Ascending aorta (tissue), 2 donors: ENCODE results near the gene HTRA1. TPM values are rescaled to one million over a fixed set of nuclear protein-coding genes. Genes with fewer than 3 reads are reported as not detected.
A peak's percentile ranks its signal among the peaks of the same experiment; 100 is the strongest.

Experiments
- DNase-seq, 2 donors: peaks; one replicate each; pipeline ENCODE4 v3.0.0-alpha.2; 2019; ENCODE audit warnings: low spot score in 2 of 2
- H3K27ac ChIP-seq, 2 donors: fragments of 200-600 bp; sonication (generic); one replicate each; pipeline ENCODE4 v1.5.1; 2016 to 2017; ENCODE audit warnings: mild to moderate bottlenecking in 1 of 2
- H3K27me3 ChIP-seq: fragments of 200-600 bp; sonication (generic); one replicate; pipeline ENCODE4 v1.5.1; 2017
- H3K36me3 ChIP-seq, 2 donors: fragments of 200-600 bp; sonication (generic); one replicate each; pipeline ENCODE4 v1.5.1; 2016
- H3K4me1 ChIP-seq, 2 donors: fragments of 200-600 bp; sonication (generic); one replicate each; pipeline ENCODE4 v1.5.1; 2016 to 2017; ENCODE audit warnings: mild to moderate bottlenecking in 1 of 2
- H3K4me3 ChIP-seq, 2 donors: fragments of 200-600 bp; sonication (generic); one replicate each; pipeline ENCODE4 v1.5.1; 2016 to 2017; ENCODE audit warnings: mild to moderate bottlenecking in 1 of 2
- H3K9me3 ChIP-seq, 2 donors: fragments of 200-600 bp; sonication (generic); one replicate each; pipeline ENCODE4 v1.5.1; 2016
- intact Hi-C: fragments of 100-400 bp; cut with DNase I; formaldehyde crosslinking; loops from one replicate; pipeline ENCODE4 v1.15.1; 2023
- total RNA-seq: library from RNA; depleted of rRNA; stranded (reverse); fragments of >200 nt; gene quantifications from one replicate; pipeline ENCODE4 v1.1.0, GENCODE V29; 2016
- TF ChIP-seq, protein P1 (sequence below), 3 experiments: fragments of 200-600 bp in 2 of 3; fragments of 450-650 bp in 1 of 3; sonication (generic) in 2 of 3; IDR thresholded peaks; one replicate each; pipeline ENCODE4 v1.5.1; 2016 to 2019; ENCODE audit warnings: antibody characterized with exemption in 3 of 3, mild to moderate bottlenecking in 1 of 3, moderate library complexity in 1 of 3

The HTRA1 gene
- total RNA-seq, 1 donor from 2014 or later = 112 TPM

DNA sequence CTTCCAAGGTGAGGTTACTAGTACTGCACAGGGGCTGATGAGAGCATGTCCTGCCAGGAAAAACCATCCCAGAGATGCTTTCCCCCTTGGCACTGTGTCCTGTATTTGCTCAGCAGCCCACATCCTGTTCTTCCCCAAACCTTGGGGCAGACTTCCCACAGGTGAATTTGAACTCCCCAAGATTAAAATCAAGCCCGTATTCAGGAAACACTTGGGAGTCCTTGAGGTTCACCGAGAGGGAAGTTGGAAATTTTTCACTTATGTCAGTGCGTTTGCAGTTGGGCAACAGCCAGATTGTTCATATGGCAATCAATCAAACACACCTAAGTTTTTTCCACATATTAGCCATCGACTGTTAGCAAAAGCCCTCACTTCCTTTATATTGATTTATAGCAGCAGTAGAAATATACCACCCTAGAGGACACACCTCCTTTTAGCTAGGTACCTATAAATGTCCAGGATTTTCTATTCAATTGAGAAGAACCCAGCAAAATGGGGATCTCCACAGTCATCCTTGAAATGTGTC, 99.0 kb downstream of the HTRA1 start, which contains the start of gene DMBT1:
DMBT1 (plus strand) TSS at position 476 of the 526 bp plus-strand sequence; CDS start at position 493, 17 bp downstream.
- Histone ChIP-seq H3K4me1 (no peaks in the 10 kb centered on the region), H3K27me3 (no peaks in the 10 kb centered on the region), H3K4me3 (no peak within 1 kb of the TSS), H3K36me3 (no peaks in the 10 kb centered on the region), H3K9me3 (no peaks in the 10 kb centered on the region), H3K27ac (no peak within 1 kb of the TSS)
- TF ChIP-seq, protein P1, sequence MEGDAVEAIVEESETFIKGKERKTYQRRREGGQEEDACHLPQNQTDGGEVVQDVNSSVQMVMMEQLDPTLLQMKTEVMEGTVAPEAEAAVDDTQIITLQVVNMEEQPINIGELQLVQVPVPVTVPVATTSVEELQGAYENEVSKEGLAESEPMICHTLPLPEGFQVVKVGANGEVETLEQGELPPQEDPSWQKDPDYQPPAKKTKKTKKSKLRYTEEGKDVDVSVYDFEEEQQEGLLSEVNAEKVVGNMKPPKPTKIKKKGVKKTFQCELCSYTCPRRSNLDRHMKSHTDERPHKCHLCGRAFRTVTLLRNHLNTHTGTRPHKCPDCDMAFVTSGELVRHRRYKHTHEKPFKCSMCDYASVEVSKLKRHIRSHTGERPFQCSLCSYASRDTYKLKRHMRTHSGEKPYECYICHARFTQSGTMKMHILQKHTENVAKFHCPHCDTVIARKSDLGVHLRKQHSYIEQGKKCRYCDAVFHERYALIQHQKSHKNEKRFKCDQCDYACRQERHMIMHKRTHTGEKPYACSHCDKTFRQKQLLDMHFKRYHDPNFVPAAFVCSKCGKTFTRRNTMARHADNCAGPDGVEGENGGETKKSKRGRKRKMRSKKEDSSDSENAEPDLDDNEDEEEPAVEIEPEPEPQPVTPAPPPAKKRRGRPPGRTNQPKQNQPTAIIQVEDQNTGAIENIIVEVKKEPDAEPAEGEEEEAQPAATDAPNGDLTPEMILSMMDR (IDR thresholded peaks at IDR 0.05) = no peak
- intact Hi-C loops = no loop called here
- peak in 1 of 2 donors; percentile 19 for DNase-seq

DNA sequence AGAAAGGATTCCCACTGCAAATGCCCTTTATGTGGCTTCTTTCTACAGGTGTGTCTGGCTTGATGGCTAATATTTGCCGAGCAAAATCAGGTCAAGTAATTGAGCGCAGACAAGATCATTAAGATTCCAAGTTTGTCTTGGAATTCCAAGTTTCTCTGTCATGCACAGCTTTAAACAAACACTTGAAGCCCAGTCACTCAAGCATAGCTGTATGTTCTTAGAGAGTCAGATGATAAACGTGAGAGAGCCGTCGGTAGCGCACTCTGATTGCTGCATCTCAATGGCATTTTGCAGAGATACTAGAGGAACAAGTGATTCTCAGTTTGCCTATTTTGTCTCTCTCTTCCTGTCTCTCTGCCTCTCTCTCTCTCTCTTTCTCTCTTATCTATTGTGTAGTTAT, 99.9 kb downstream of the HTRA1 start:
- TF ChIP-seq, protein P1 (IDR thresholded peaks at IDR 0.05) = no peak
- intact Hi-C loops = no loop called here
- Histone ChIP-seq H3K4me1 (no peaks in the 10 kb centered on the region), H3K27ac (no peak overlapping the region), H3K9me3 (no peaks in the 10 kb centered on the region), H3K27me3 (no peaks in the 10 kb centered on the region), H3K4me3 (no peak overlapping the region), H3K36me3 (no peaks in the 10 kb centered on the region)
- DNase-seq = peak in 1 of 2 donors; percentile 12

DNA sequence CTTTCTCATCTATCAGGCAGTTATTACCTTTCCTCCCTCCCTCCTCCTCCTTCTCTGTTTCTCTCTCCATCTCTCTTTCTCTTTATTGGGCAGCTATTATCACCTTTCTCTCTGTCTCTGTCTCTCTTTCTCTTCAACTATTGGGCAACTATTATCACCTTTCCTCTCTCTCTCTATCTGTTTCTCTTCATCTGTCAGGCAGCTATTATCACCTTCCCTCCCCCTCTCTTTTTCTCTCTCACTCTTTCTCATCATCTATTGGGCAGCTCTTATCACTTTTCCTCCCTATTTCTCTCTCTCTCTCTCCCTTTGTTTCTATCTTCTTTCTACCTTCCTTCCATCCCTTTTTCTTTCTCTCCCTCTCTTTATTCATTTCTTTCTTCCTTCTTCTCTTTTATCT, 100.4 kb downstream of the HTRA1 start:
- H3K27me3 ChIP-seq = no peaks in the 10 kb centered on the region
- H3K27ac ChIP-seq = no peak overlapping the region
- DNase-seq = no peak
- H3K9me3 ChIP-seq = no peaks in the 10 kb centered on the region
- no peaks in the 10 kb centered on the region for H3K36me3 ChIP-seq
- intact Hi-C loops = no loop called here
- no peak overlapping the region for H3K4me3 ChIP-seq
- H3K4me1 ChIP-seq = no peaks in the 10 kb centered on the region
- TF ChIP-seq, protein P1 (IDR thresholded peaks at IDR 0.05) = no peak

Other genes with a start within 250 kb of the HTRA1 start
- gene BTBD16, start 190.3 kb upstream of the HTRA1 start, total RNA-seq = not detected
- 128 TPM for gene PLEKHA1, start 86.8 kb upstream of the HTRA1 start, total RNA-seq
- not detected for gene ARMS2, start 6.9 kb upstream of the HTRA1 start, total RNA-seq
- gene DMBT1, start 99.2 kb downstream of the HTRA1 start, total RNA-seq = not detected
- gene C10orf120, start 238.3 kb downstream of the HTRA1 start, total RNA-seq = not detected